HepG2 (cell line): ENCODE data around the gene BABAM2. TPM values are rescaled to one million over a fixed set of nuclear protein-coding genes. Genes with fewer than 3 reads are reported as not detected.

Source experiments
- ATAC-seq: fragments of 200-7000 bp; cut with Tn5 transposase; 3 replicates; pipeline ENCODE4 v1.9.1; 2020; ENCODE audit warnings: mild to moderate bottlenecking, moderate library complexity
- BruUV-seq: library from RNA; stranded (reverse); fragments of 400-500 nt; replicated peaks from 2 replicates; lab custom pipeline; 2021; lab: Mats Ljungman, UMichigan
- CTCF ChIA-PET: fragments of 300-600 bp; formaldehyde crosslinking; extraction: SDS; loops from one replicate; lab custom pipeline; 2021; ENCODE audit warnings: low total read pairs, inconsistent platforms, low intra/inter-chr PET ratio; lab: Yijun Ruan, JAX
- POLR2A ChIA-PET: fragments of 350-600 bp; sonication (Branson Sonifier 250); formaldehyde crosslinking; loops from one replicate; lab custom pipeline; 2020; ENCODE audit warnings: antibody characterized with exemption, inconsistent platforms; lab: Yijun Ruan, JAX
- DNase-seq: peaks from one replicate; pipeline ENCODE4 v3.0.0-alpha.2; 2015; ENCODE audit warnings: low spot score
- FAIRE-seq: peaks from 3 replicates; lab custom pipeline; 2011; peaks lifted over from hg19 to GRCh38; lab: Jason Lieb, UNC
- H2AFZ ChIP-seq: one replicate; pipeline ENCODE4 v1.6.1; 2011; ENCODE audit warnings: low read length, inconsistent platforms
- H3K27ac ChIP-seq: fragments of 300-600 bp; 3 replicates; pipeline ENCODE4 v1.8.0; 2011; ENCODE audit warnings: mixed run types, mild to moderate bottlenecking, mixed read lengths, low read length, inconsistent platforms; ENCODE audit not compliant: insufficient read depth; ENCODE audit errors: extremely low read length
- H3K27me3 ChIP-seq, 2 experiments: fragments of 200-600 bp in 1 of 2; 2 replicates in 1 of 2; 3 replicates in 1 of 2; pipeline versions ENCODE4 v1.6.0 to v1.8.0; 2011; ENCODE audit warnings: low read length in 2 of 2, mild to moderate bottlenecking in 2 of 2, moderate library complexity in 2 of 2, inconsistent platforms in 1 of 2; ENCODE audit not compliant: insufficient read depth in 2 of 2, control insufficient read depth in 1 of 2
- H3K36me3 ChIP-seq, 2 experiments: fragments of 200-600 bp in 1 of 2; replicated peaks in 1 of 2; 2 replicates in 1 of 2; 3 replicates in 1 of 2; pipeline versions ENCODE4 v1.5.1 to v1.8.0; 2011; ENCODE audit warnings: low read length in 2 of 2, inconsistent platforms in 1 of 2; ENCODE audit not compliant: insufficient read depth in 2 of 2, control insufficient read depth in 1 of 2
- H3K4me1 ChIP-seq: 2 replicates; pipeline ENCODE4 v1.5.1; 2012; ENCODE audit warnings: low read length, inconsistent platforms; ENCODE audit not compliant: insufficient read depth
- H3K4me2 ChIP-seq: 2 replicates; pipeline ENCODE4 v1.6.0; 2011; ENCODE audit warnings: low read depth, low read length, inconsistent platforms
- H3K4me3 ChIP-seq, 3 experiments: fragments of 200-600 bp in 1 of 3; sonication (generic), shearing (Covaris generic) in 1 of 3; replicated peaks in 1 of 3; 2 replicates each; pipeline ENCODE4 v1.5.1; 2011 to 2016; ENCODE audit warnings: low read length in 3 of 3, inconsistent platforms in 2 of 3, low read depth in 2 of 3, mild to moderate bottlenecking in 2 of 3, control low read depth in 1 of 3, mixed read lengths in 1 of 3; ENCODE audit not compliant: insufficient read depth in 1 of 3
- H3K79me2 ChIP-seq: one replicate; pipeline ENCODE4 v1.6.1; 2011; ENCODE audit warnings: low read length, inconsistent platforms; ENCODE audit not compliant: insufficient read depth
- H3K9ac ChIP-seq: 2 replicates; pipeline ENCODE4 v1.6.0; 2011; ENCODE audit warnings: mild to moderate bottlenecking, low read depth, low read length, inconsistent platforms; ENCODE audit not compliant: insufficient read depth
- H3K9me3 ChIP-seq: 2 replicates; pipeline ENCODE4 v1.5.1; 2012; ENCODE audit warnings: mild to moderate bottlenecking, low read length
- H4K20me1 ChIP-seq: 2 replicates; pipeline ENCODE4 v1.6.0; 2011; ENCODE audit warnings: inconsistent platforms, mild to moderate bottlenecking, low read length, moderate library complexity; ENCODE audit not compliant: insufficient read depth
- MTF2 ChIP-seq: sonication (generic); formaldehyde crosslinking; IDR thresholded peaks from 2 replicates; pipeline ENCODE4 v1.5.0; 2020; ENCODE audit warnings: missing genetic modification reagents, borderline replicate concordance
- RELA ChIP-seq: sonication (generic); formaldehyde crosslinking; IDR thresholded peaks from 2 replicates; pipeline ENCODE4 v1.4.0; 2020; ENCODE audit warnings: missing genetic modification reagents
- SIN3A ChIP-seq: IDR thresholded peaks from 2 replicates; pipeline ENCODE4 v1.6.1; 2011; ENCODE audit warnings: low read depth, mild to moderate bottlenecking, control low read depth, low read length, borderline replicate concordance
- SP4 ChIP-seq: sonication (generic); formaldehyde crosslinking; IDR thresholded peaks from 2 replicates; pipeline ENCODE4 v1.8.1; 2023; ENCODE audit warnings: mild to moderate bottlenecking, missing genetic modification reagents
- ZFY ChIP-seq: sonication (generic); formaldehyde crosslinking; IDR thresholded peaks from 2 replicates; pipeline ENCODE4 v1.4.0; 2020; ENCODE audit warnings: missing genetic modification reagents
- whole genome bisulfite sequencing: methylation state at CpG from one replicate; pipeline ENCODE4 v1.1.6; 2017; ENCODE audit warnings: low lambda C conversion rate; 5-methylcytosine and 5-hydroxymethylcytosine counted together
- in situ Hi-C: cut with HindIII; loops from 2 replicates; pipeline ENCODE4 v1.10.0; 2017; ENCODE audit warnings: low pct_unique_long_range_greater_than_20kb; ENCODE audit not compliant: extremely low pct_ligation_motif_present
- intact Hi-C: fragments of 100-400 bp; cut with micrococcal nuclease; formaldehyde crosslinking; loops from one replicate; pipeline ENCODE4 v1.10.0; 2022; ENCODE audit not compliant: unreplicated experiment
- polyA plus RNA-seq, 8 experiments: library from polyadenylated mRNA; depleted of rRNA in 3 of 8; stranded (reverse) in 7 of 8; unstranded in 1 of 8; fragments of >200 nt; fragmentation: Illumina TruSeq in 4 of 8; extraction: Trizol in 4 of 8; gene quantifications; 2 replicates each; pipeline versions ENCODE4 v1.2.1 to v1.2.3, GENCODE V29; 2011 to 2016; ENCODE audit warnings: low read depth in 4 of 8, missing spikeins in 1 of 8, mixed read lengths in 1 of 8; ENCODE audit not compliant: insufficient read depth in 1 of 8
- total RNA-seq, 5 experiments: library from RNA; depleted of rRNA; stranded (reverse); fragments of >200 nt; fragmentation: Illumina TruSeq; extraction: Trizol; gene quantifications; 2 replicates each; pipeline ENCODE4 v1.2.3, GENCODE V29; 2016; ENCODE audit warnings: low read depth in 1 of 5
- TF ChIP-seq, protein P1 (sequence below): sonication (generic); formaldehyde crosslinking; IDR thresholded peaks from 2 replicates; pipeline ENCODE4 v1.4.0; 2020; ENCODE audit warnings: mild to moderate bottlenecking, missing genetic modification reagents
- TF ChIP-seq, protein P2 (sequence below): sonication (generic); formaldehyde crosslinking; IDR thresholded peaks from 2 replicates; pipeline ENCODE4 v1.5.1; 2020; ENCODE audit warnings: missing genetic modification reagents, mild to moderate bottlenecking, borderline replicate concordance
- TF ChIP-seq, protein P3 (sequence below): sonication (generic); formaldehyde crosslinking; IDR thresholded peaks from 2 replicates; pipeline ENCODE4 v1.5.1; 2020; ENCODE audit warnings: mild to moderate bottlenecking, missing genetic modification reagents, borderline replicate concordance
- TF ChIP-seq, protein P4 (sequence below): sonication (generic); formaldehyde crosslinking; IDR thresholded peaks from 2 replicates; pipeline ENCODE4 v1.5.0; 2020; ENCODE audit warnings: missing genetic modification reagents

The BABAM2 gene
- total and polyA plus RNA-seq, 2 of the 13 experiments (the other 11 are each of a cell fraction or from before 2014, with no cell fraction given): 24.9 to 28.0 TPM

DNA sequence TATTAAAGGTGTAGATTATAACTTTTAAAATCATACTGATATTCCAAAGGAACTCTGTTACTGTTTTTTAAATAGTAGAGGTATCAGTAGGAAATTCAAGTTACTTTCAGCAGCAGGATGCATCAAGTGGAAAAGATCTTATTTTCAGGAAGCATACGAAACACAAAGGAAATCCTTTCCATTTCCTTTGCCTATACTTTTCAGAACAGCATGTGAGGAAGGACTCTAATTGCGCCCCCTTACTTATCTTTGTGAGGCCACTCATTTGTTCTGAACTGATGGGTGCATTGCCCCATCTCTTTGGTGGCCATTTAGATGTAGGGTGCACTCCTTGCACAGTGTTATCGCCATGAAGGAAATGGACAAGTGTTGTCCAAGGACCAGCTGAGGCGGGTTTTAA lies 145.3 kb downstream of the BABAM2 start:
- intact Hi-C loops: no loop called here
- POLR2A ChIA-PET: no interaction called here
- no peak for ATAC-seq
- no peak for FAIRE-seq
- Histone ChIP-seq H3K36me3 (no peaks in the 10 kb centered on the region; a peak in 1 of 5 replicates), H3K9me3 (no peaks in the 10 kb centered on the region), H3K27me3 (no peaks in the 10 kb centered on the region), H3K27ac (no peak overlapping the region), H3K79me2 (no peaks in the 10 kb centered on the region), H2AFZ (no peak overlapping the region), H3K4me2 (no peak overlapping the region), H4K20me1 (no peaks in the 10 kb centered on the region), H3K9ac (no peak overlapping the region), H3K4me1 (no peaks in the 10 kb centered on the region), H3K4me3 (no peak overlapping the region)
- WGBS: 96% methylated on average over 4 of the region's 4 CpGs
- in situ Hi-C loops: no loop called here
- DNase-seq: no peak
- CTCF ChIA-PET: no interaction called here
- no TSS peak for BruUV-seq
- no peak for TF ChIP-seq MTF2 (CRISPR knock-in tag)
- no peak for TF ChIP-seq SIN3A
- TF ChIP-seq, protein P1, sequence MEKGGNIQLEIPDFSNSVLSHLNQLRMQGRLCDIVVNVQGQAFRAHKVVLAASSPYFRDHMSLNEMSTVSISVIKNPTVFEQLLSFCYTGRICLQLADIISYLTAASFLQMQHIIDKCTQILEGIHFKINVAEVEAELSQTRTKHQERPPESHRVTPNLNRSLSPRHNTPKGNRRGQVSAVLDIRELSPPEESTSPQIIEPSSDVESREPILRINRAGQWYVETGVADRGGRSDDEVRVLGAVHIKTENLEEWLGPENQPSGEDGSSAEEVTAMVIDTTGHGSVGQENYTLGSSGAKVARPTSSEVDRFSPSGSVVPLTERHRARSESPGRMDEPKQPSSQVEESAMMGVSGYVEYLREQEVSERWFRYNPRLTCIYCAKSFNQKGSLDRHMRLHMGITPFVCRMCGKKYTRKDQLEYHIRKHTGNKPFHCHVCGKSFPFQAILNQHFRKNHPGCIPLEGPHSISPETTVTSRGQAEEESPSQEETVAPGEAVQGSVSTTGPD (CRISPR knock-in tag): no peak
- TF ChIP-seq, protein P2, sequence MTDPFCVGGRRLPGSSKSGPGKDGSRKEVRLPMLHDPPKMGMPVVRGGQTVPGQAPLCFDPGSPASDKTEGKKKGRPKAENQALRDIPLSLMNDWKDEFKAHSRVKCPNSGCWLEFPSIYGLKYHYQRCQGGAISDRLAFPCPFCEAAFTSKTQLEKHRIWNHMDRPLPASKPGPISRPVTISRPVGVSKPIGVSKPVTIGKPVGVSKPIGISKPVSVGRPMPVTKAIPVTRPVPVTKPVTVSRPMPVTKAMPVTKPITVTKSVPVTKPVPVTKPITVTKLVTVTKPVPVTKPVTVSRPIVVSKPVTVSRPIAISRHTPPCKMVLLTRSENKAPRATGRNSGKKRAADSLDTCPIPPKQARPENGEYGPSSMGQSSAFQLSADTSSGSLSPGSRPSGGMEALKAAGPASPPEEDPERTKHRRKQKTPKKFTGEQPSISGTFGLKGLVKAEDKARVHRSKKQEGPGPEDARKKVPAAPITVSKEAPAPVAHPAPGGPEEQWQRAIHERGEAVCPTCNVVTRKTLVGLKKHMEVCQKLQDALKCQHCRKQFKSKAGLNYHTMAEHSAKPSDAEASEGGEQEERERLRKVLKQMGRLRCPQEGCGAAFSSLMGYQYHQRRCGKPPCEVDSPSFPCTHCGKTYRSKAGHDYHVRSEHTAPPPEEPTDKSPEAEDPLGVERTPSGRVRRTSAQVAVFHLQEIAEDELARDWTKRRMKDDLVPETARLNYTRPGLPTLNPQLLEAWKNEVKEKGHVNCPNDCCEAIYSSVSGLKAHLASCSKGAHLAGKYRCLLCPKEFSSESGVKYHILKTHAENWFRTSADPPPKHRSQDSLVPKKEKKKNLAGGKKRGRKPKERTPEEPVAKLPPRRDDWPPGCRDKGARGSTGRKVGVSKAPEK (CRISPR knock-in tag): no peak
- no peak for TF ChIP-seq SP4 (CRISPR knock-in tag)
- TF ChIP-seq RELA: no peak
- TF ChIP-seq ZFY: no peak
- TF ChIP-seq, protein P3, sequence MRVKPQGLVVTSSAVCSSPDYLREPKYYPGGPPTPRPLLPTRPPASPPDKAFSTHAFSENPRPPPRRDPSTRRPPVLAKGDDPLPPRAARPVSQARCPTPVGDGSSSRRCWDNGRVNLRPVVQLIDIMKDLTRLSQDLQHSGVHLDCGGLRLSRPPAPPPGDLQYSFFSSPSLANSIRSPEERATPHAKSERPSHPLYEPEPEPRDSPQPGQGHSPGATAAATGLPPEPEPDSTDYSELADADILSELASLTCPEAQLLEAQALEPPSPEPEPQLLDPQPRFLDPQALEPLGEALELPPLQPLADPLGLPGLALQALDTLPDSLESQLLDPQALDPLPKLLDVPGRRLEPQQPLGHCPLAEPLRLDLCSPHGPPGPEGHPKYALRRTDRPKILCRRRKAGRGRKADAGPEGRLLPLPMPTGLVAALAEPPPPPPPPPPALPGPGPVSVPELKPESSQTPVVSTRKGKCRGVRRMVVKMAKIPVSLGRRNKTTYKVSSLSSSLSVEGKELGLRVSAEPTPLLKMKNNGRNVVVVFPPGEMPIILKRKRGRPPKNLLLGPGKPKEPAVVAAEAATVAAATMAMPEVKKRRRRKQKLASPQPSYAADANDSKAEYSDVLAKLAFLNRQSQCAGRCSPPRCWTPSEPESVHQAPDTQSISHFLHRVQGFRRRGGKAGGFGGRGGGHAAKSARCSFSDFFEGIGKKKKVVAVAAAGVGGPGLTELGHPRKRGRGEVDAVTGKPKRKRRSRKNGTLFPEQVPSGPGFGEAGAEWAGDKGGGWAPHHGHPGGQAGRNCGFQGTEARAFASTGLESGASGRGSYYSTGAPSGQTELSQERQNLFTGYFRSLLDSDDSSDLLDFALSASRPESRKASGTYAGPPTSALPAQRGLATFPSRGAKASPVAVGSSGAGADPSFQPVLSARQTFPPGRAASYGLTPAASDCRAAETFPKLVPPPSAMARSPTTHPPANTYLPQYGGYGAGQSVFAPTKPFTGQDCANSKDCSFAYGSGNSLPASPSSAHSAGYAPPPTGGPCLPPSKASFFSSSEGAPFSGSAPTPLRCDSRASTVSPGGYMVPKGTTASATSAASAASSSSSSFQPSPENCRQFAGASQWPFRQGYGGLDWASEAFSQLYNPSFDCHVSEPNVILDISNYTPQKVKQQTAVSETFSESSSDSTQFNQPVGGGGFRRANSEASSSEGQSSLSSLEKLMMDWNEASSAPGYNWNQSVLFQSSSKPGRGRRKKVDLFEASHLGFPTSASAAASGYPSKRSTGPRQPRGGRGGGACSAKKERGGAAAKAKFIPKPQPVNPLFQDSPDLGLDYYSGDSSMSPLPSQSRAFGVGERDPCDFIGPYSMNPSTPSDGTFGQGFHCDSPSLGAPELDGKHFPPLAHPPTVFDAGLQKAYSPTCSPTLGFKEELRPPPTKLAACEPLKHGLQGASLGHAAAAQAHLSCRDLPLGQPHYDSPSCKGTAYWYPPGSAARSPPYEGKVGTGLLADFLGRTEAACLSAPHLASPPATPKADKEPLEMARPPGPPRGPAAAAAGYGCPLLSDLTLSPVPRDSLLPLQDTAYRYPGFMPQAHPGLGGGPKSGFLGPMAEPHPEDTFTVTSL (CRISPR knock-in tag): no peak
- TF ChIP-seq, protein P4, sequence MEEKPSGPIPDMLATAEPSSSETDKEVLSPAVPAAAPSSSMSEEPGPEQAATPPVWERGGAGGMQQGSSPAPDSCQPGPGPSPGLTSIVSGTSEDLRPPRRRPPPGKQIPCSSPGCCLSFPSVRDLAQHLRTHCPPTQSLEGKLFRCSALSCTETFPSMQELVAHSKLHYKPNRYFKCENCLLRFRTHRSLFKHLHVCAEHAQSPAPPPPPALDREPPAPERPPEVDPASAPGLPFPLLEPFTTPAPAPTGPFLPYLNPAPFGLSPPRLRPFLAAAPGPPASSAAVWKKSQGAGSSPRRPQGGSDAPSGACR: no peak
- TF ChIP-seq, all 625 proteins: peak for 0
